Activated T-cell treated with anti-CD3 and anti-CD28 coated beads, Interleukin-2, amount 50 U/mL, for 24 hours (primary cell): ENCODE results near the gene AGR3.
"Not testable (repeated sequence)": the region's sequence is repeated elsewhere in the genome, so short reads cannot be mapped to it uniquely, and the experiment has no call there.

ENCODE experiments used
- DNase-seq: peaks from one replicate; pipeline ENCODE4 v3.0.0-alpha.2; 2020
- H3K27ac Mint-ChIP-seq: 2 replicates; pipeline ENCODE4 v1.8.0; 2020; ENCODE audit warnings: mild to moderate bottlenecking, mixed read lengths
- H3K27me3 Mint-ChIP-seq: 2 replicates; pipeline ENCODE4 v1.8.0; 2020; ENCODE audit warnings: mixed read lengths
- H3K36me3 Mint-ChIP-seq: 2 replicates; pipeline ENCODE4 v1.8.0; 2020; ENCODE audit warnings: low read depth, mixed read lengths
- H3K4me1 Mint-ChIP-seq: 2 replicates; pipeline ENCODE4 v1.8.0; 2020; ENCODE audit warnings: low read depth, mixed read lengths
- H3K4me3 Mint-ChIP-seq: 2 replicates; pipeline ENCODE4 v1.8.0; 2020; ENCODE audit warnings: mild to moderate bottlenecking, moderate library complexity, mixed read lengths
- H3K9me3 Mint-ChIP-seq: 2 replicates; pipeline ENCODE4 v1.8.0; 2020; ENCODE audit warnings: mixed read lengths

The AGR3 gene

GRCh38 chr7:16867328-16867727, 14.5 kb downstream of the AGR3 start:
- no peaks in the 10 kb centered on the region for H3K36me3 Mint-ChIP-seq
- no peaks in the 10 kb centered on the region for H3K4me1 Mint-ChIP-seq
- H3K27ac Mint-ChIP-seq, result no peak overlapping the region
- DNase-seq, result no peak
- no peak overlapping the region for H3K4me3 Mint-ChIP-seq
- peaks cover 7% of the 10 kb centered on the region for H3K27me3 Mint-ChIP-seq
- peaks cover 6% of the 10 kb centered on the region for H3K9me3 Mint-ChIP-seq

GRCh38 chr7:16853189-16853588, 28.6 kb downstream of the AGR3 start:
- not testable (repeated sequence) for H3K36me3 Mint-ChIP-seq, H3K9me3 Mint-ChIP-seq, DNase-seq, H3K27ac Mint-ChIP-seq, H3K4me3 Mint-ChIP-seq, H3K4me1 Mint-ChIP-seq
- H3K27me3 Mint-ChIP-seq, result peaks cover 57% of the 10 kb centered on the region

- H3K4me3 Mint-ChIP-seq, result no peak overlapping the region
- DNase-seq, result no peak
- H3K4me1 Mint-ChIP-seq, result peaks cover 5% of the 10 kb centered on the region
- no peaks in the 10 kb centered on the region for H3K36me3 Mint-ChIP-seq
- no peaks in the 10 kb centered on the region for H3K9me3 Mint-ChIP-seq
- no peak overlapping the region for H3K27ac Mint-ChIP-seq
- H3K27me3 Mint-ChIP-seq, result peaks cover 61% of the 10 kb centered on the region
Observed at GRCh38 chr7:16851829-16852228, 30.0 kb downstream of the AGR3 start.

- Mint-ChIP-seq H3K27ac (no peak overlapping the region), H3K27me3 (peaks cover 61% of the 10 kb centered on the region), H3K4me3 (peak overlapping the region; percentile 3), H3K4me1 (peaks cover 5% of the 10 kb centered on the region), H3K36me3 (no peaks in the 10 kb centered on the region), H3K9me3 (no peaks in the 10 kb centered on the region)
- DNase-seq, result peak; percentile 28
Observed at GRCh38 chr7:16850614-16851466, 30.9 kb downstream of the AGR3 start.

- Mint-ChIP-seq H3K27me3 (peaks cover 62% of the 10 kb centered on the region), H3K36me3 (no peaks in the 10 kb centered on the region), H3K4me3 (no peak overlapping the region), H3K9me3 (no peaks in the 10 kb centered on the region), H3K4me1 (peaks cover 5% of the 10 kb centered on the region), H3K27ac (no peak overlapping the region)
- no peak for DNase-seq
Observed at GRCh38 chr7:16849296-16850148, 32.3 kb downstream of the AGR3 start.

GRCh38 chr7:16847381-16847860, 34.4 kb downstream of the AGR3 start:
- no peak for DNase-seq
- Mint-ChIP-seq H3K4me3 (no peak overlapping the region), H3K27me3 (peaks cover 45% of the 10 kb centered on the region), H3K36me3 (no peaks in the 10 kb centered on the region), H3K27ac (no peak overlapping the region), H3K4me1 (peaks cover 5% of the 10 kb centered on the region), H3K9me3 (no peaks in the 10 kb centered on the region)

DNA sequence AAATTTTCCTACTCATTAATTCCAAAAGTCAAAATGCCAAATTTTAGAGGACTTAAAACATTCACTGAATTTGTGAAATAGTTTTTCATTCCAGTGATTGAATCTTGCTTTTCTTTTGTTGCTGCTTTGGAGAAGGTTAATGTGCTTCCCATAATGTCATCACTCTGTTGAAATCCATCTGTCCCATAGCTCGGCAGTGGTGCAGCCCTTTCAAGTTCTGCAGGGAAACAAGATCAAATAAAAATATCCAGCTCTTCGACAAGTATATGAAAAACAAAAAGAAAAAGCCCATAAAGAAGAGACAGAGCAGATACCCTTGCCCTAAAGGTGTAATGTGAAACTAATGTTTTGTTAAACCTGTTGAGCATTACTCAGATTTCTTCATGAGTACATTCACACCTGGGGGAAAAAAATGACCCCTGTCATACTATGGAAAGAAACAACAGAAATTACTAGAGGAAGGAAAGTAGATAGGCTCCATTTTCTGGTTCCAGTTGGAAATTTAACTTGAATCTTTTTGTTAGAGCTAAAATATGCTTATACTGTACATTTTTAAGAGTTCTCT, 35.1 kb downstream of the AGR3 start:
- no peak overlapping the region for H3K4me3 Mint-ChIP-seq
- H3K4me1 Mint-ChIP-seq, result peaks cover 4% of the 10 kb centered on the region
- no peaks in the 10 kb centered on the region for H3K9me3 Mint-ChIP-seq

GRCh38 chr7:16845746-16846145, 36.0 kb downstream of the AGR3 start:
- Mint-ChIP-seq H3K27me3 (peaks cover 29% of the 10 kb centered on the region), H3K36me3 (no peaks in the 10 kb centered on the region), H3K27ac (no peak overlapping the region), H3K4me3 (no peak overlapping the region), H3K9me3 (no peaks in the 10 kb centered on the region), H3K4me1 (no peaks in the 10 kb centered on the region)
- DNase-seq, result no peak

More for the DNA sequence above, 35.1 kb downstream of the AGR3 start:
- Mint-ChIP-seq H3K27me3 (peaks cover 38% of the 10 kb centered on the region), H3K27ac (no peak overlapping the region), H3K36me3 (no peaks in the 10 kb centered on the region)
- DNase-seq, result no peak

GRCh38 chr7:16841681-16842080, 40.1 kb downstream of the AGR3 start:
- H3K27me3 Mint-ChIP-seq, result peaks cover 7% of the 10 kb centered on the region
- no peak overlapping the region for H3K4me3 Mint-ChIP-seq
- H3K27ac Mint-ChIP-seq, result no peak overlapping the region
- DNase-seq, result no peak
- no peaks in the 10 kb centered on the region for H3K4me1 Mint-ChIP-seq
- no peaks in the 10 kb centered on the region for H3K36me3 Mint-ChIP-seq
- no peaks in the 10 kb centered on the region for H3K9me3 Mint-ChIP-seq

- Mint-ChIP-seq H3K36me3 (no peaks in the 10 kb centered on the region), H3K9me3 (no peaks in the 10 kb centered on the region), H3K4me1 (no peaks in the 10 kb centered on the region), H3K27me3 (peaks cover 3% of the 10 kb centered on the region), H3K4me3 (no peak overlapping the region), H3K27ac (no peak overlapping the region)
- no peak for DNase-seq
Observed at GRCh38 chr7:16840094-16840493, 41.7 kb downstream of the AGR3 start.

DNA sequence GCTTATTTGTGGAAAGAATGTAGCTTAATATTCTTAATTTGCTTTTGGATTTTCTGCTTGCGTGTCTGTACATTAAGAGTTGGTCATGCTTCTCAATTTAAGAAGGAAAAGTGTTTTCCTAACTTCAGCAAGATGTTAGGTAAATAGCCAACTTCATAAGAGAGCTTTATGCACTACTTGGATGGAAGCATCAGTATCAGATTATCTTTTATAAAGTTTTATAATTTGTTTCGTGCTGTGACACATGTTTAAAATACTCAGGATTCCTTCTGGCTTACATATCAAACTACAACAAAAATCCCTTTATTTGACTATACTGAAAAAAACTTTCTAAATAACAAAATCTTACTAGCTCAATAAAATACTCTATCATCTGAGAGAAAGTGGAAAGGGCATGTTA, 42.1 kb downstream of the AGR3 start:
- no peak for DNase-seq
- no peaks in the 10 kb centered on the region for H3K9me3 Mint-ChIP-seq
- H3K27me3 Mint-ChIP-seq, result peaks cover 3% of the 10 kb centered on the region
- no peak overlapping the region for H3K27ac Mint-ChIP-seq
- H3K4me1 Mint-ChIP-seq, result no peaks in the 10 kb centered on the region
- H3K36me3 Mint-ChIP-seq, result no peaks in the 10 kb centered on the region
- H3K4me3 Mint-ChIP-seq, result no peak overlapping the region

- DNase-seq, result no peak
- Mint-ChIP-seq H3K27ac (no peak overlapping the region), H3K27me3 (peaks cover 3% of the 10 kb centered on the region), H3K9me3 (no peaks in the 10 kb centered on the region), H3K4me1 (no peaks in the 10 kb centered on the region), H3K4me3 (no peak overlapping the region), H3K36me3 (no peaks in the 10 kb centered on the region)
Observed at GRCh38 chr7:16838891-16839290, 42.9 kb downstream of the AGR3 start.

GRCh38 chr7:16838386-16838785, 43.4 kb downstream of the AGR3 start:
- no peak overlapping the region for H3K4me3 Mint-ChIP-seq

GRCh38 chr7:16836481-16836880, 45.3 kb downstream of the AGR3 start:
- Mint-ChIP-seq H3K36me3 (no peaks in the 10 kb centered on the region), H3K27ac (no peak overlapping the region), H3K4me3 (no peak overlapping the region)

More at GRCh38 chr7:16838386-16838785, 43.4 kb downstream of the AGR3 start:
- Mint-ChIP-seq H3K4me1 (no peaks in the 10 kb centered on the region), H3K27me3 (peaks cover 3% of the 10 kb centered on the region), H3K27ac (no peak overlapping the region), H3K36me3 (no peaks in the 10 kb centered on the region), H3K9me3 (no peaks in the 10 kb centered on the region)
- no peak for DNase-seq

More at GRCh38 chr7:16836481-16836880, 45.3 kb downstream of the AGR3 start:
- Mint-ChIP-seq H3K4me1 (no peaks in the 10 kb centered on the region), H3K27me3 (peaks cover 3% of the 10 kb centered on the region), H3K9me3 (no peaks in the 10 kb centered on the region)
- DNase-seq, result no peak
